ENCODE data around the gene CCDC9.

DNA sequence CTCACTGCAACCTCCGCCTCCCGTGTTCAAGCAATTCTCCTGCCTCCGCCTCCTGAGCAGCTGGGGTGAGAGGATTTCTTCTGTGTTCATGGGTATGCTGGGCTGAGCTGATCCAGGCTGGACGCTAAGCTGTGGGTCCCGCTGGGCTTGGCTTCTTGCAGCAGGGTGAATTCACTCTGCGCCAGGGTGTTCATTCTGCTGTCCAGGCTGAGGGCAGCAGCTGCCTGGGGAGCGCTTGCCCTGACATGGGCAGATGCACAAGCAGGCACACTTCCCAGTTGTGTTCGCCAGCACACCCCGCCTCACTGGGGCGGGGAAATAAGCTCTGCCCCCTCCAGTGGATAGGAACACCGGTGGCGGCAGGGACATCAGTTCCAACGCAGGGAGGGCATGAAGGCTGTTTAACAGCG lies 11.0 kb downstream of the CCDC9 start:
- TF ChIP-seq, protein P1, sequence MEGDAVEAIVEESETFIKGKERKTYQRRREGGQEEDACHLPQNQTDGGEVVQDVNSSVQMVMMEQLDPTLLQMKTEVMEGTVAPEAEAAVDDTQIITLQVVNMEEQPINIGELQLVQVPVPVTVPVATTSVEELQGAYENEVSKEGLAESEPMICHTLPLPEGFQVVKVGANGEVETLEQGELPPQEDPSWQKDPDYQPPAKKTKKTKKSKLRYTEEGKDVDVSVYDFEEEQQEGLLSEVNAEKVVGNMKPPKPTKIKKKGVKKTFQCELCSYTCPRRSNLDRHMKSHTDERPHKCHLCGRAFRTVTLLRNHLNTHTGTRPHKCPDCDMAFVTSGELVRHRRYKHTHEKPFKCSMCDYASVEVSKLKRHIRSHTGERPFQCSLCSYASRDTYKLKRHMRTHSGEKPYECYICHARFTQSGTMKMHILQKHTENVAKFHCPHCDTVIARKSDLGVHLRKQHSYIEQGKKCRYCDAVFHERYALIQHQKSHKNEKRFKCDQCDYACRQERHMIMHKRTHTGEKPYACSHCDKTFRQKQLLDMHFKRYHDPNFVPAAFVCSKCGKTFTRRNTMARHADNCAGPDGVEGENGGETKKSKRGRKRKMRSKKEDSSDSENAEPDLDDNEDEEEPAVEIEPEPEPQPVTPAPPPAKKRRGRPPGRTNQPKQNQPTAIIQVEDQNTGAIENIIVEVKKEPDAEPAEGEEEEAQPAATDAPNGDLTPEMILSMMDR (IDR thresholded peaks at IDR 0.05; ENCODE audit: control extremely low read depth in 1 of 3, insufficient read depth in 1 of 3, low read depth in 1 of 3, low read length in 3 of 3), result no peak
- TF ChIP-seq TBP (IDR thresholded peaks at IDR 0.05; ENCODE audit: low read depth, low read length) (no peak), ASH2L (IDR thresholded peaks at IDR 0.05; ENCODE audit: low read length) (no peak), EZH2 (IDR thresholded peaks at IDR 0.05; ENCODE audit: low read depth, low read length, severe bottlenecking) (no peak), POLR2A (IDR thresholded peaks at IDR 0.05; ENCODE audit: control extremely low read depth in 1 of 2, low read depth in 2 of 2, low read length in 2 of 2) (no peak), GABPA (IDR thresholded peaks at IDR 0.05; ENCODE audit: borderline replicate concordance, insufficient read depth, low read length) (no peak), TCF12 (IDR thresholded peaks at IDR 0.05; ENCODE audit: low read depth, low read length) (no peak), CEBPB (IDR thresholded peaks at IDR 0.05; ENCODE audit: low read depth, low read length) (no peak)
- TF ChIP-seq, protein P2, sequence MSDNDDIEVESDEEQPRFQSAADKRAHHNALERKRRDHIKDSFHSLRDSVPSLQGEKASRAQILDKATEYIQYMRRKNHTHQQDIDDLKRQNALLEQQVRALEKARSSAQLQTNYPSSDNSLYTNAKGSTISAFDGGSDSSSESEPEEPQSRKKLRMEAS (IDR thresholded peaks at IDR 0.05), result no peak

All from H1 (cell line).